Breast epithelium (tissue), 4 donors: Measurements from ENCODE around the gene CALN1. TPM values are rescaled to one million over a fixed set of nuclear protein-coding genes. Genes with fewer than 3 reads are reported as not detected.

Experiments used
- DNase-seq, 2 donors: peaks; one replicate each; pipeline ENCODE4 v3.0.0-alpha.2; 2019; ENCODE audit warnings: low spot score in 2 of 2
- H3K27ac ChIP-seq, 2 donors: fragments of 200-600 bp; sonication (generic) in 1 of 2; one replicate each; pipeline ENCODE4 v1.5.1; 2016 to 2019; ENCODE audit warnings: mild to moderate bottlenecking in 1 of 2
- H3K27me3 ChIP-seq, 2 donors: fragments of 200-600 bp; sonication (generic) in 1 of 2; one replicate each; pipeline versions ENCODE4 v1.5.1 to v1.6.0; 2017 to 2019; ENCODE audit warnings: control low read depth in 1 of 2, mild to moderate bottlenecking in 1 of 2
- H3K36me3 ChIP-seq: fragments of 200-600 bp; one replicate; pipeline ENCODE4 v1.5.1; 2019
- H3K4me1 ChIP-seq, 2 donors: fragments of 200-600 bp; sonication (generic); one replicate each; pipeline ENCODE4 v1.5.1; 2016 to 2019; ENCODE audit warnings: control low read depth in 1 of 2
- H3K4me3 ChIP-seq, 3 donors: fragments of 200-600 bp; sonication (generic); 1 replicate in 2 of 3; 2 replicates in 1 of 3; pipeline ENCODE4 v1.5.1; 2016 to 2019; ENCODE audit warnings: mild to moderate bottlenecking in 3 of 3, moderate library complexity in 2 of 3
- H3K9me3 ChIP-seq, 2 donors: fragments of 200-600 bp; sonication (generic) in 1 of 2; one replicate each; pipeline ENCODE4 v1.5.1; 2016 to 2019; ENCODE audit warnings: control low read depth in 1 of 2
- CTCF ChIP-seq, 3 donors: fragments of 450-650 bp; IDR thresholded peaks; one replicate each; pipeline ENCODE4 v1.5.1; 2016 to 2017; ENCODE audit warnings: antibody characterized with exemption in 3 of 3, mild to moderate bottlenecking in 3 of 3, moderate library complexity in 3 of 3
- POLR2A ChIP-seq: fragments of 450-650 bp; IDR thresholded peaks from one replicate; pipeline ENCODE4 v1.6.1; 2016; ENCODE audit warnings: antibody characterized with exemption, mild to moderate bottlenecking, moderate library complexity
- POLR2AphosphoS5 ChIP-seq, 3 donors: sonication (generic); formaldehyde crosslinking; IDR thresholded peaks; one replicate each; pipeline ENCODE4 v1.6.1; 2017; ENCODE audit warnings: antibody characterized with exemption in 3 of 3
- intact Hi-C: fragments of 100-400 bp; cut with DNase I; formaldehyde crosslinking; loops from one replicate; pipeline ENCODE4 v1.15.1; 2023; ENCODE audit warnings: low total_unique reads
- total RNA-seq, 3 donors: library from RNA; depleted of rRNA; stranded (reverse); fragments of >200 nt; gene quantifications; one replicate each; pipeline ENCODE4 v1.1.0, GENCODE V29; 2016

Gene CALN1
- total RNA-seq, 3 donors from 2014 or later = under 0.01 to 0.33 (median 0.15) TPM

- H3K9me3 ChIP-seq = peaks cover 10 to 28% of the 10 kb centered on the region in 2 donors
- no peak overlapping the region for H3K4me3 ChIP-seq
- TF ChIP-seq POLR2AphosphoS5 (IDR thresholded peaks at IDR 0.05) (no peak), POLR2A (no peak), CTCF (IDR thresholded peaks at IDR 0.05) (no peak)
- no peaks in the 10 kb centered on the region for H3K4me1 ChIP-seq
- no peaks in the 10 kb centered on the region for H3K36me3 ChIP-seq
- no peaks in the 10 kb centered on the region for H3K27me3 ChIP-seq
- DNase-seq = no peak
- intact Hi-C loops = no loop called here
- H3K27ac ChIP-seq = no peak overlapping the region
Measured at GRCh38 chr7:72281308-72281707, 130.8 kb downstream of the CALN1 start.

GRCh38 chr7:72279203-72279602 is 132.9 kb downstream of the CALN1 start:
- Histone ChIP-seq H3K4me3 (no peak overlapping the region), H3K9me3 (peaks cover 15 to 27% of the 10 kb centered on the region in 2 donors), H3K4me1 (no peaks in the 10 kb centered on the region), H3K27ac (no peak overlapping the region), H3K36me3 (no peaks in the 10 kb centered on the region), H3K27me3 (no peaks in the 10 kb centered on the region)
- intact Hi-C loops = no loop called here
- no peak for DNase-seq
- no peak for TF ChIP-seq CTCF (IDR thresholded peaks at IDR 0.05)
- no peak for TF ChIP-seq POLR2AphosphoS5 (IDR thresholded peaks at IDR 0.05)
- TF ChIP-seq POLR2A = no peak

DNA sequence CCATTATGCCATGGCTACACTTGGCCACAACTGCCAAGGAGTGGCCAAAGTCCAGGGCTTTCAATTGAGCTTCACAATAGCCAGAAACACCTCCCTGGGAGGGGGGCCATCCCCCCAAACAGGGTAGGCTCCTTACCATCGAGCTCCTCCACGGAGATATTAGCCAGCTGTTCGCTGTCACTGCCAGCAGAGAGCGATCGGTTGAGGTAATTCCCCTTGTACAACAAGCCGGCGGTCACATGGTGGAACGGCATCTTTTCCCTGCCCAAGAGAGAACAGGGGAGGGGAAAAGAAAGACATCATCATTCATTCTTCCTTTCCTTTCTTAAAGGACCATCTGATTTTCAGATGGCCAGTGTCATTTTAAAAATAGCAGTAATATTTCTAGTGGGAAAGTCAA is 133.6 kb downstream of the CALN1 start:
- H3K4me1 ChIP-seq = no peaks in the 10 kb centered on the region
- H3K9me3 ChIP-seq = peaks cover 12 to 20% of the 10 kb centered on the region in 2 donors
- DNase-seq = no peak
- no peaks in the 10 kb centered on the region for H3K27me3 ChIP-seq
- TF ChIP-seq CTCF (IDR thresholded peaks at IDR 0.05) (no peak), POLR2AphosphoS5 (IDR thresholded peaks at IDR 0.05) (no peak), POLR2A (no peak)
- intact Hi-C loops = no loop called here
- H3K27ac ChIP-seq = no peak overlapping the region
- no peaks in the 10 kb centered on the region for H3K36me3 ChIP-seq
- H3K4me3 ChIP-seq = no peak overlapping the region

- peaks cover 12 to 19% of the 10 kb centered on the region in 2 donors for H3K9me3 ChIP-seq
- no peak for DNase-seq
- intact Hi-C loops = no loop called here
- H3K36me3 ChIP-seq = no peaks in the 10 kb centered on the region
- no peaks in the 10 kb centered on the region for H3K4me1 ChIP-seq
- no peaks in the 10 kb centered on the region for H3K27me3 ChIP-seq
- no peak overlapping the region for H3K4me3 ChIP-seq
- TF ChIP-seq CTCF (IDR thresholded peaks at IDR 0.05) (no peak), POLR2A (no peak), POLR2AphosphoS5 (IDR thresholded peaks at IDR 0.05) (no peak)
- no peak overlapping the region for H3K27ac ChIP-seq
Measured at GRCh38 chr7:72275382-72276070, 136.6 kb downstream of the CALN1 start.

- H3K27me3 ChIP-seq = no peaks in the 10 kb centered on the region
- no peak for TF ChIP-seq POLR2A
- no peak for TF ChIP-seq CTCF (IDR thresholded peaks at IDR 0.05)
- TF ChIP-seq POLR2AphosphoS5 (IDR thresholded peaks at IDR 0.05) = no peak
- H3K9me3 ChIP-seq = peaks cover 17 to 28% of the 10 kb centered on the region in 2 donors
- no peak overlapping the region for H3K4me3 ChIP-seq
- intact Hi-C loops = no loop called here
- H3K27ac ChIP-seq = no peak overlapping the region
- no peaks in the 10 kb centered on the region for H3K36me3 ChIP-seq
- no peaks in the 10 kb centered on the region for H3K4me1 ChIP-seq
- DNase-seq = no peak
Measured at GRCh38 chr7:72272479-72272878, 139.7 kb downstream of the CALN1 start.
